Measurements from ENCODE around the gene PMEPA1. TPM values are rescaled to one million over a fixed set of nuclear protein-coding genes. Genes with fewer than 3 reads are reported as not detected.

The PMEPA1 gene
- total and polyA plus RNA-seq, 10 of the 15 experiments (the other 5 are each of a cell fraction or from before 2014, with no cell fraction given), result 0.02 to 0.10 (median 0.04) TPM; not detected in 3

DNA sequence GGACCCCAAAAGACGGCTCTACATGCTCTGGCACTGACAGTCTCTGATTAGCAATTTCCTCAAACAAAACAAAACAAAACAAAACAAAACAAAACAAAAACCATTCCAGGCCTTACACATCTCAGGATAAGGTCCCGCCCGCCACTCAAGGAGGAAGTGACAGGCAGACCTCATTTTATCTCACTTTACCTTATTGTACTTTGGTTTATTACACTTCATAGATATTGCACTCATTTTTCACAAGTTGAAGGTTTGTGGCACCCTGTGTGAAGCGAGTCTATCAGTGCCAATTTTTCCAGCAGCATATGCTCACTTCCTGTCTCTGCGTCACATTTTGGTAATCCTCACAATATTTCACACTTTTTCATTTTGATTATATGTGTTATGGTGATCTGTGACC, 104.8 kb downstream of the PMEPA1 start:
- H3K27me3 ChIP-seq (replicated peaks in 1 of 2; ENCODE audit: control insufficient read depth in 2 of 2, insufficient read depth in 2 of 2, low read length in 1 of 2), result no peaks in the 10 kb centered on the region
- POLR2A ChIA-PET, result no interaction called here
- H3K9ac ChIP-seq (ENCODE audit: control insufficient read depth, insufficient read depth, low read length), result no peak overlapping the region
- no peaks in the 10 kb centered on the region for H4K20me1 ChIP-seq (ENCODE audit: control insufficient read depth, insufficient read depth)
- peaks cover 13% of the 10 kb centered on the region for H3K4me1 ChIP-seq (ENCODE audit: control insufficient read depth, insufficient read depth, low read length)
- no peak overlapping the region for H3K4me2 ChIP-seq (ENCODE audit: control insufficient read depth, insufficient read depth)
- H3K4me3 ChIP-seq, result no peak overlapping the region
- H3K36me3 ChIP-seq (ENCODE audit: control insufficient read depth in 2 of 2, insufficient read depth in 2 of 2, low read length in 1 of 2), result no peaks in the 10 kb centered on the region; a peak in 1 of 4 replicates
- 77% methylated on average over 5 of the region's 5 CpGs for WGBS (ENCODE audit: insufficient coverage, insufficient replicate concordance, low lambda C conversion rate, missing lambda C conversion rate)
- TF ChIP-seq IRF4 (IDR thresholded peaks at IDR 0.05; ENCODE audit: low read depth, low read length) (no peak), FOS (IDR thresholded peaks at IDR 0.05; ENCODE audit: borderline replicate concordance, extremely low read depth, insufficient read length) (no peak), CEBPB (IDR thresholded peaks at IDR 0.05; ENCODE audit: borderline replicate concordance in 1 of 2, low read depth in 2 of 2, low read length in 2 of 2) (no peak), SUPT20H (IDR thresholded peaks at IDR 0.05; ENCODE audit: borderline replicate concordance, control insufficient read depth, low read depth, low read length) (no peak), NR2F1 (conservative IDR thresholded peaks at IDR 0.05) (no peak), CBFB (IDR thresholded peaks at IDR 0.05; ENCODE audit: low read depth) (no peak), IKZF1 (conservative IDR thresholded peaks at IDR 0.05) (no peak), KDM1A (IDR thresholded peaks at IDR 0.05; ENCODE audit: borderline replicate concordance) (no peak)
- TF ChIP-seq, protein P1, sequence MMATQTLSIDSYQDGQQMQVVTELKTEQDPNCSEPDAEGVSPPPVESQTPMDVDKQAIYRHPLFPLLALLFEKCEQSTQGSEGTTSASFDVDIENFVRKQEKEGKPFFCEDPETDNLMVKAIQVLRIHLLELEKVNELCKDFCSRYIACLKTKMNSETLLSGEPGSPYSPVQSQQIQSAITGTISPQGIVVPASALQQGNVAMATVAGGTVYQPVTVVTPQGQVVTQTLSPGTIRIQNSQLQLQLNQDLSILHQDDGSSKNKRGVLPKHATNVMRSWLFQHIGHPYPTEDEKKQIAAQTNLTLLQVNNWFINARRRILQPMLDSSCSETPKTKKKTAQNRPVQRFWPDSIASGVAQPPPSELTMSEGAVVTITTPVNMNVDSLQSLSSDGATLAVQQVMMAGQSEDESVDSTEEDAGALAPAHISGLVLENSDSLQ (IDR thresholded peaks at IDR 0.05), result no peak
- TF ChIP-seq, protein P2, sequence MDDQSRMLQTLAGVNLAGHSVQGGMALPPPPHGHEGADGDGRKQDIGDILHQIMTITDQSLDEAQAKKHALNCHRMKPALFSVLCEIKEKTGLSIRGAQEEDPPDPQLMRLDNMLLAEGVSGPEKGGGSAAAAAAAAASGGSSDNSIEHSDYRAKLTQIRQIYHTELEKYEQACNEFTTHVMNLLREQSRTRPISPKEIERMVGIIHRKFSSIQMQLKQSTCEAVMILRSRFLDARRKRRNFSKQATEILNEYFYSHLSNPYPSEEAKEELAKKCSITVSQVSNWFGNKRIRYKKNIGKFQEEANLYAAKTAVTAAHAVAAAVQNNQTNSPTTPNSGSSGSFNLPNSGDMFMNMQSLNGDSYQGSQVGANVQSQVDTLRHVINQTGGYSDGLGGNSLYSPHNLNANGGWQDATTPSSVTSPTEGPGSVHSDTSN (IDR thresholded peaks at IDR 0.05; ENCODE audit: insufficient replicate concordance, low read depth, low read length), result no peak
- TF ChIP-seq, protein P3, sequence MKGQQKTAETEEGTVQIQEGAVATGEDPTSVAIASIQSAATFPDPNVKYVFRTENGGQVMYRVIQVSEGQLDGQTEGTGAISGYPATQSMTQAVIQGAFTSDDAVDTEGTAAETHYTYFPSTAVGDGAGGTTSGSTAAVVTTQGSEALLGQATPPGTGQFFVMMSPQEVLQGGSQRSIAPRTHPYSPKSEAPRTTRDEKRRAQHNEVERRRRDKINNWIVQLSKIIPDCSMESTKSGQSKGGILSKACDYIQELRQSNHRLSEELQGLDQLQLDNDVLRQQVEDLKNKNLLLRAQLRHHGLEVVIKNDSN (IDR thresholded peaks at IDR 0.05; ENCODE audit: borderline replicate concordance, extremely low read length, insufficient read depth, low read depth, low read length), result no peak
- TF ChIP-seq, protein P4, sequence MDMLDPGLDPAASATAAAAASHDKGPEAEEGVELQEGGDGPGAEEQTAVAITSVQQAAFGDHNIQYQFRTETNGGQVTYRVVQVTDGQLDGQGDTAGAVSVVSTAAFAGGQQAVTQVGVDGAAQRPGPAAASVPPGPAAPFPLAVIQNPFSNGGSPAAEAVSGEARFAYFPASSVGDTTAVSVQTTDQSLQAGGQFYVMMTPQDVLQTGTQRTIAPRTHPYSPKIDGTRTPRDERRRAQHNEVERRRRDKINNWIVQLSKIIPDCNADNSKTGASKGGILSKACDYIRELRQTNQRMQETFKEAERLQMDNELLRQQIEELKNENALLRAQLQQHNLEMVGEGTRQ (IDR thresholded peaks at IDR 0.05; ENCODE audit: borderline replicate concordance, low read depth, low read length), result no peak
- TF ChIP-seq, protein P5, sequence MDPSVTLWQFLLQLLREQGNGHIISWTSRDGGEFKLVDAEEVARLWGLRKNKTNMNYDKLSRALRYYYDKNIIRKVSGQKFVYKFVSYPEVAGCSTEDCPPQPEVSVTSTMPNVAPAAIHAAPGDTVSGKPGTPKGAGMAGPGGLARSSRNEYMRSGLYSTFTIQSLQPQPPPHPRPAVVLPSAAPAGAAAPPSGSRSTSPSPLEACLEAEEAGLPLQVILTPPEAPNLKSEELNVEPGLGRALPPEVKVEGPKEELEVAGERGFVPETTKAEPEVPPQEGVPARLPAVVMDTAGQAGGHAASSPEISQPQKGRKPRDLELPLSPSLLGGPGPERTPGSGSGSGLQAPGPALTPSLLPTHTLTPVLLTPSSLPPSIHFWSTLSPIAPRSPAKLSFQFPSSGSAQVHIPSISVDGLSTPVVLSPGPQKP (IDR thresholded peaks at IDR 0.05; ENCODE audit: low read depth, low read length), result no peak
- DNase-seq (ENCODE audit: low read depth, low spot score) (no peak), FAIRE-seq (no peak), ATAC-seq (no peak)
- RAD21 ChIA-PET (ENCODE audit: unreplicated experiment), result no interaction called here
- CTCF ChIA-PET, result no interaction called here
- H3K79me2 ChIP-seq (ENCODE audit: control insufficient read depth, insufficient read depth, low read length), result no peaks in the 10 kb centered on the region
- H3K9me3 ChIP-seq (replicated peaks; ENCODE audit: control insufficient read depth, insufficient read depth, low read length), result no peaks in the 10 kb centered on the region; the same call in 2 of the 3 replicates
- H3K27ac ChIP-seq (ENCODE audit: control insufficient read depth, insufficient read depth), result no peak overlapping the region
- SMC1A ChIA-PET (ENCODE audit: uncharacterized antibody, unreplicated experiment), result no interaction called here
- no TSS peak for BruUV-seq (replicated peaks)
- no peak overlapping the region for H2AFZ ChIP-seq (ENCODE audit: control insufficient read depth, low read depth, low read length)
- in situ Hi-C loops (cut with MboI), result no loop called here
- intact Hi-C loops (cut with micrococcal nuclease; ENCODE audit: unreplicated experiment), result no loop called here
